ENCODE data around the gene HLA-DMA.

DNA sequence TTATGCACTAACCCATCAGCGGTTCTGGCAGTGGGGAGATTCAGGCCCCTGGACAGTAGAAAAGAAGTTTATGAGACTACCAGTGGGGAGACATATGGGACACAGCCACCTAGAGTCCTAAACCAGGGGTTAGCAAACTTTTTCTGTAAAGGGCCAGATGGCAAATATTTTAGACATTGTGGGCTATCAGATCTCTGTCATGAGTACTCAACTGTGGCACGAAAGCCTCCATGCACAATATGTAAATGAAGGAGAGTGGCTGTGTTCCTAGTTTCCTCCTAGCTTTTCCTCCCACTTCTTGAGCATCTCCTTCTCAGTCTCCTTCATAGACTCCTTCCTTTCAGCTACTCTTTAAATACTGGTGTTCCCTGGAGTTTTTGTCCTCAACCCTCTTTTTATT, 3.3 kb upstream of the HLA-DMA start:
- TF ChIP-seq, protein P1, sequence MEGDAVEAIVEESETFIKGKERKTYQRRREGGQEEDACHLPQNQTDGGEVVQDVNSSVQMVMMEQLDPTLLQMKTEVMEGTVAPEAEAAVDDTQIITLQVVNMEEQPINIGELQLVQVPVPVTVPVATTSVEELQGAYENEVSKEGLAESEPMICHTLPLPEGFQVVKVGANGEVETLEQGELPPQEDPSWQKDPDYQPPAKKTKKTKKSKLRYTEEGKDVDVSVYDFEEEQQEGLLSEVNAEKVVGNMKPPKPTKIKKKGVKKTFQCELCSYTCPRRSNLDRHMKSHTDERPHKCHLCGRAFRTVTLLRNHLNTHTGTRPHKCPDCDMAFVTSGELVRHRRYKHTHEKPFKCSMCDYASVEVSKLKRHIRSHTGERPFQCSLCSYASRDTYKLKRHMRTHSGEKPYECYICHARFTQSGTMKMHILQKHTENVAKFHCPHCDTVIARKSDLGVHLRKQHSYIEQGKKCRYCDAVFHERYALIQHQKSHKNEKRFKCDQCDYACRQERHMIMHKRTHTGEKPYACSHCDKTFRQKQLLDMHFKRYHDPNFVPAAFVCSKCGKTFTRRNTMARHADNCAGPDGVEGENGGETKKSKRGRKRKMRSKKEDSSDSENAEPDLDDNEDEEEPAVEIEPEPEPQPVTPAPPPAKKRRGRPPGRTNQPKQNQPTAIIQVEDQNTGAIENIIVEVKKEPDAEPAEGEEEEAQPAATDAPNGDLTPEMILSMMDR (IDR thresholded peaks at IDR 0.05), result no peak
- no peak for TF ChIP-seq POLR2A (IDR thresholded peaks at IDR 0.05)

All from adrenal gland (tissue), 5 donors.